ENCODE results near the gene ZNF319. TPM values are rescaled to one million over a fixed set of nuclear protein-coding genes. Genes with fewer than 3 reads are reported as not detected.

The ZNF319 gene
- total and polyA plus RNA-seq, 2 of the 13 experiments (the other 11 are each of a cell fraction or from before 2014, with no cell fraction given) = 2.4 to 3.6 TPM

- Histone ChIP-seq H3K4me3 (replicated peaks in 1 of 3; ENCODE audit: insufficient read depth in 1 of 3, low read depth in 2 of 3, low read length in 3 of 3) (peak overlapping the region in 1 of 3 experiments; percentile 61; a peak in 1 of 6 replicates), H3K4me1 (ENCODE audit: insufficient read depth, low read length) (peaks cover 30% of the 10 kb centered on the region), H3K36me3 (replicated peaks in 1 of 2; ENCODE audit: control insufficient read depth in 1 of 2, insufficient read depth in 2 of 2, low read length in 2 of 2) (no peaks in the 10 kb centered on the region), H3K79me2 (ENCODE audit: insufficient read depth, low read length) (no peaks in the 10 kb centered on the region), H2AFZ (ENCODE audit: low read length) (no peak overlapping the region), H3K27ac (ENCODE audit: extremely low read length, insufficient read depth, low read length) (no peak overlapping the region), H3K9me3 (ENCODE audit: low read length) (no peaks in the 10 kb centered on the region), H3K27me3 (ENCODE audit: control insufficient read depth in 1 of 2, insufficient read depth in 2 of 2, low read length in 2 of 2) (peaks cover 5 to 53% of the 10 kb centered on the region in 2 experiments; a peak in 4 of 5 replicates), H4K20me1 (ENCODE audit: insufficient read depth, low read length) (no peaks in the 10 kb centered on the region), H3K4me2 (ENCODE audit: low read depth, low read length) (peak overlapping the region; percentile 82), H3K9ac (ENCODE audit: insufficient read depth, low read depth, low read length) (no peak overlapping the region)
- no peak for DNase-seq (ENCODE audit: low spot score)
- no TSS peak for BruUV-seq (replicated peaks)
- 29% methylated on average over 8 of the region's 8 CpGs for WGBS (ENCODE audit: low lambda C conversion rate)
- CTCF ChIA-PET (ENCODE audit: low intra/inter-chr PET ratio, low total read pairs) = no interaction called here
- POLR2A ChIA-PET = no interaction called here
- ATAC-seq = peak; percentile 18
- FAIRE-seq = no peak
- intact Hi-C loops (cut with micrococcal nuclease; ENCODE audit: unreplicated experiment) (no loop called here), in situ Hi-C loops (cut with HindIII; ENCODE audit: extremely low pct_ligation_motif_present, low pct_unique_long_range_greater_than_20kb) (no loop called here)
- TF ChIP-seq ZNF205 (CRISPR knock-in tag; IDR thresholded peaks at IDR 0.05) (no peak), KLF9 (CRISPR knock-in tag; IDR thresholded peaks at IDR 0.05; ENCODE audit: low read depth) (no peak), ZNF501 (CRISPR knock-in tag; IDR thresholded peaks at IDR 0.05) (0 out of 2 replicates have a peak, but pooled peaks have one; percentile 6), ZNF768 (CRISPR knock-in tag; IDR thresholded peaks at IDR 0.05) (0 out of 2 replicates have a peak, but pooled peaks have one; percentile 51), ZNF460 (CRISPR knock-in tag; IDR thresholded peaks at IDR 0.05; ENCODE audit: borderline replicate concordance) (no peak), ZNF674 (CRISPR knock-in tag; IDR thresholded peaks at IDR 0.05; ENCODE audit: low read depth) (no peak), ZXDC (CRISPR knock-in tag; IDR thresholded peaks at IDR 0.05) (no peak)
- TF ChIP-seq, protein P1, sequence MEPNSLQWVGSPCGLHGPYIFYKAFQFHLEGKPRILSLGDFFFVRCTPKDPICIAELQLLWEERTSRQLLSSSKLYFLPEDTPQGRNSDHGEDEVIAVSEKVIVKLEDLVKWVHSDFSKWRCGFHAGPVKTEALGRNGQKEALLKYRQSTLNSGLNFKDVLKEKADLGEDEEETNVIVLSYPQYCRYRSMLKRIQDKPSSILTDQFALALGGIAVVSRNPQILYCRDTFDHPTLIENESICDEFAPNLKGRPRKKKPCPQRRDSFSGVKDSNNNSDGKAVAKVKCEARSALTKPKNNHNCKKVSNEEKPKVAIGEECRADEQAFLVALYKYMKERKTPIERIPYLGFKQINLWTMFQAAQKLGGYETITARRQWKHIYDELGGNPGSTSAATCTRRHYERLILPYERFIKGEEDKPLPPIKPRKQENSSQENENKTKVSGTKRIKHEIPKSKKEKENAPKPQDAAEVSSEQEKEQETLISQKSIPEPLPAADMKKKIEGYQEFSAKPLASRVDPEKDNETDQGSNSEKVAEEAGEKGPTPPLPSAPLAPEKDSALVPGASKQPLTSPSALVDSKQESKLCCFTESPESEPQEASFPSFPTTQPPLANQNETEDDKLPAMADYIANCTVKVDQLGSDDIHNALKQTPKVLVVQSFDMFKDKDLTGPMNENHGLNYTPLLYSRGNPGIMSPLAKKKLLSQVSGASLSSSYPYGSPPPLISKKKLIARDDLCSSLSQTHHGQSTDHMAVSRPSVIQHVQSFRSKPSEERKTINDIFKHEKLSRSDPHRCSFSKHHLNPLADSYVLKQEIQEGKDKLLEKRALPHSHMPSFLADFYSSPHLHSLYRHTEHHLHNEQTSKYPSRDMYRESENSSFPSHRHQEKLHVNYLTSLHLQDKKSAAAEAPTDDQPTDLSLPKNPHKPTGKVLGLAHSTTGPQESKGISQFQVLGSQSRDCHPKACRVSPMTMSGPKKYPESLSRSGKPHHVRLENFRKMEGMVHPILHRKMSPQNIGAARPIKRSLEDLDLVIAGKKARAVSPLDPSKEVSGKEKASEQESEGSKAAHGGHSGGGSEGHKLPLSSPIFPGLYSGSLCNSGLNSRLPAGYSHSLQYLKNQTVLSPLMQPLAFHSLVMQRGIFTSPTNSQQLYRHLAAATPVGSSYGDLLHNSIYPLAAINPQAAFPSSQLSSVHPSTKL (CRISPR knock-in tag; IDR thresholded peaks at IDR 0.05) = no peak
- TF ChIP-seq, protein P2, sequence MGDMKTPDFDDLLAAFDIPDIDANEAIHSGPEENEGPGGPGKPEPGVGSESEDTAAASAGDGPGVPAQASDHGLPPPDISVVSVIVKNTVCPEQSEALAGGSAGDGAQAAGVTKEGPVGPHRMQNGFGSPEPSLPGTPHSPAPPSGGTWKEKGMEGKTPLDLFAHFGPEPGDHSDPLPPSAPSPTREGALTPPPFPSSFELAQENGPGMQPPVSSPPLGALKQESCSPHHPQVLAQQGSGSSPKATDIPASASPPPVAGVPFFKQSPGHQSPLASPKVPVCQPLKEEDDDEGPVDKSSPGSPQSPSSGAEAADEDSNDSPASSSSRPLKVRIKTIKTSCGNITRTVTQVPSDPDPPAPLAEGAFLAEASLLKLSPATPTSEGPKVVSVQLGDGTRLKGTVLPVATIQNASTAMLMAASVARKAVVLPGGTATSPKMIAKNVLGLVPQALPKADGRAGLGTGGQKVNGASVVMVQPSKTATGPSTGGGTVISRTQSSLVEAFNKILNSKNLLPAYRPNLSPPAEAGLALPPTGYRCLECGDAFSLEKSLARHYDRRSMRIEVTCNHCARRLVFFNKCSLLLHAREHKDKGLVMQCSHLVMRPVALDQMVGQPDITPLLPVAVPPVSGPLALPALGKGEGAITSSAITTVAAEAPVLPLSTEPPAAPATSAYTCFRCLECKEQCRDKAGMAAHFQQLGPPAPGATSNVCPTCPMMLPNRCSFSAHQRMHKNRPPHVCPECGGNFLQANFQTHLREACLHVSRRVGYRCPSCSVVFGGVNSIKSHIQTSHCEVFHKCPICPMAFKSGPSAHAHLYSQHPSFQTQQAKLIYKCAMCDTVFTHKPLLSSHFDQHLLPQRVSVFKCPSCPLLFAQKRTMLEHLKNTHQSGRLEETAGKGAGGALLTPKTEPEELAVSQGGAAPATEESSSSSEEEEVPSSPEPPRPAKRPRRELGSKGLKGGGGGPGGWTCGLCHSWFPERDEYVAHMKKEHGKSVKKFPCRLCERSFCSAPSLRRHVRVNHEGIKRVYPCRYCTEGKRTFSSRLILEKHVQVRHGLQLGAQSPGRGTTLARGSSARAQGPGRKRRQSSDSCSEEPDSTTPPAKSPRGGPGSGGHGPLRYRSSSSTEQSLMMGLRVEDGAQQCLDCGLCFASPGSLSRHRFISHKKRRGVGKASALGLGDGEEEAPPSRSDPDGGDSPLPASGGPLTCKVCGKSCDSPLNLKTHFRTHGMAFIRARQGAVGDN (CRISPR knock-in tag; IDR thresholded peaks at IDR 0.05) = 0 out of 2 replicates have a peak, but pooled peaks have one; percentile 19
- TF ChIP-seq, protein P3, sequence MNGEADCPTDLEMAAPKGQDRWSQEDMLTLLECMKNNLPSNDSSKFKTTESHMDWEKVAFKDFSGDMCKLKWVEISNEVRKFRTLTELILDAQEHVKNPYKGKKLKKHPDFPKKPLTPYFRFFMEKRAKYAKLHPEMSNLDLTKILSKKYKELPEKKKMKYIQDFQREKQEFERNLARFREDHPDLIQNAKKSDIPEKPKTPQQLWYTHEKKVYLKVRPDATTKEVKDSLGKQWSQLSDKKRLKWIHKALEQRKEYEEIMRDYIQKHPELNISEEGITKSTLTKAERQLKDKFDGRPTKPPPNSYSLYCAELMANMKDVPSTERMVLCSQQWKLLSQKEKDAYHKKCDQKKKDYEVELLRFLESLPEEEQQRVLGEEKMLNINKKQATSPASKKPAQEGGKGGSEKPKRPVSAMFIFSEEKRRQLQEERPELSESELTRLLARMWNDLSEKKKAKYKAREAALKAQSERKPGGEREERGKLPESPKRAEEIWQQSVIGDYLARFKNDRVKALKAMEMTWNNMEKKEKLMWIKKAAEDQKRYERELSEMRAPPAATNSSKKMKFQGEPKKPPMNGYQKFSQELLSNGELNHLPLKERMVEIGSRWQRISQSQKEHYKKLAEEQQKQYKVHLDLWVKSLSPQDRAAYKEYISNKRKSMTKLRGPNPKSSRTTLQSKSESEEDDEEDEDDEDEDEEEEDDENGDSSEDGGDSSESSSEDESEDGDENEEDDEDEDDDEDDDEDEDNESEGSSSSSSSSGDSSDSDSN (CRISPR knock-in tag; IDR thresholded peaks at IDR 0.05) = 0 out of 2 replicates have a peak, but pooled peaks have one; percentile 28
These were observed 44.1 kb downstream of the ZNF319 start for GRCh38 chr16:57956270-57956808.
